GM12878 (cell line): ENCODE results near the gene HEPHL1. TPM values are rescaled to one million over a fixed set of nuclear protein-coding genes. Genes with fewer than 3 reads are reported as not detected.

ENCODE experiments used
- ATAC-seq: fragments of 200-7000 bp; cut with Tn5 transposase; 3 replicates; pipeline ENCODE4 v1.9.1; 2020; ENCODE audit warnings: mild to moderate bottlenecking, moderate library complexity
- BruUV-seq: library from RNA; stranded (reverse); fragments of 400-500 nt; replicated peaks from 2 replicates; lab custom pipeline; 2021; lab: Mats Ljungman, UMichigan
- CTCF ChIA-PET: fragments of 300-600 bp; sonication (Branson Sonifier 250); formaldehyde crosslinking; extraction: SDS; loops from one replicate; lab custom pipeline; 2021; ENCODE audit warnings: inconsistent platforms; lab: Yijun Ruan, JAX
- POLR2A ChIA-PET: fragments of 350-600 bp; formaldehyde crosslinking; extraction: SDS; loops from one replicate; lab custom pipeline; 2021; ENCODE audit warnings: inconsistent platforms; lab: Charles Lee
- RAD21 ChIA-PET: fragments of 300-600 bp; sonication (Branson Sonifier 250); formaldehyde crosslinking; loops from one replicate; lab custom pipeline; 2023; ENCODE audit warnings: antibody characterized with exemption; ENCODE audit not compliant: unreplicated experiment; lab: Charles Lee
- SMC1A ChIA-PET: fragments of 300-600 bp; sonication (Branson Sonifier 250); formaldehyde crosslinking; loops from one replicate; lab custom pipeline; 2023; ENCODE audit not compliant: unreplicated experiment, uncharacterized antibody; lab: Charles Lee
- DNase-seq: peaks from one replicate; pipeline ENCODE4 v3.0.0-alpha.2; 2011; ENCODE audit warnings: low read depth, low spot score
- FAIRE-seq: peaks from 3 replicates; lab custom pipeline; 2011; peaks lifted over from hg19 to GRCh38; lab: Jason Lieb, UNC
- H2AFZ ChIP-seq: 2 replicates; pipeline ENCODE4 v1.6.0; 2011; ENCODE audit warnings: low read depth, low read length, control low read depth; ENCODE audit not compliant: control insufficient read depth
- H3K27ac ChIP-seq: 2 replicates; pipeline ENCODE4 v1.5.1; 2011; ENCODE audit warnings: control low read depth; ENCODE audit not compliant: control insufficient read depth, insufficient read depth
- H3K27me3 ChIP-seq, 2 experiments: replicated peaks in 1 of 2; 2 replicates each; pipeline versions ENCODE4 v1.6.0 to v1.6.1; 2011; ENCODE audit warnings: low read length in 1 of 2; ENCODE audit not compliant: control insufficient read depth in 2 of 2, insufficient read depth in 2 of 2
- H3K36me3 ChIP-seq, 2 experiments: 2 replicates each; pipeline ENCODE4 v1.5.1; 2011; ENCODE audit warnings: low read length in 1 of 2; ENCODE audit not compliant: control insufficient read depth in 2 of 2, insufficient read depth in 2 of 2
- H3K4me1 ChIP-seq: 2 replicates; pipeline ENCODE4 v1.6.1; 2011; ENCODE audit warnings: mild to moderate bottlenecking, low read length, moderate library complexity, mixed read lengths; ENCODE audit not compliant: control insufficient read depth, insufficient read depth
- H3K4me2 ChIP-seq: 2 replicates; pipeline ENCODE4 v1.6.0; 2011; ENCODE audit warnings: control low read depth; ENCODE audit not compliant: control insufficient read depth, insufficient read depth
- H3K4me3 ChIP-seq: fragments of 200-600 bp; sonication (generic); 2 replicates; pipeline ENCODE4 v1.5.1; 2016
- H3K79me2 ChIP-seq: 2 replicates; pipeline ENCODE4 v1.6.0; 2011; ENCODE audit warnings: low read length; ENCODE audit not compliant: control insufficient read depth, insufficient read depth
- H3K9ac ChIP-seq: 2 replicates; pipeline ENCODE4 v1.8.0; 2011; ENCODE audit warnings: low read length, control low read depth, mixed read lengths; ENCODE audit not compliant: control insufficient read depth, insufficient read depth
- H3K9me3 ChIP-seq: replicated peaks from 3 replicates; pipeline ENCODE4 v1.5.1; 2011; ENCODE audit warnings: mild to moderate bottlenecking, low read length; ENCODE audit not compliant: control insufficient read depth, insufficient read depth
- H4K20me1 ChIP-seq: 2 replicates; pipeline ENCODE4 v1.6.0; 2011; ENCODE audit not compliant: control insufficient read depth, insufficient read depth
- BHLHE40 ChIP-seq, 2 experiments: fragments of 450-650 bp in 1 of 2; IDR thresholded peaks; 2 replicates each; pipeline ENCODE4 v1.6.1; 2011 to 2017; ENCODE audit warnings: low read depth in 2 of 2, borderline replicate concordance in 1 of 2, improper control_type of control experiment in 1 of 2, low read length in 1 of 2, mild to moderate bottlenecking in 1 of 2
- CEBPB ChIP-seq, 2 experiments: fragments of 150-350 bp in 1 of 2; IDR thresholded peaks; 2 replicates each; pipeline ENCODE4 v1.6.1; 2012 to 2014; ENCODE audit warnings: low read depth in 2 of 2, low read length in 2 of 2, borderline replicate concordance in 1 of 2, inconsistent platforms in 1 of 2
- CHD2 ChIP-seq: IDR thresholded peaks from 2 replicates; pipeline ENCODE4 v1.6.1; 2011; ENCODE audit warnings: low read depth, low read length, improper control_type of control experiment, borderline replicate concordance
- E4F1 ChIP-seq: fragments of 450-650 bp; IDR thresholded peaks from 2 replicates; pipeline ENCODE4 v1.6.1; 2018; ENCODE audit warnings: borderline replicate concordance, mild to moderate bottlenecking; ENCODE audit not compliant: partially characterized antibody
- ETV6 ChIP-seq, 2 experiments: fragments of 450-650 bp in 1 of 2; IDR thresholded peaks in 1 of 2; conservative IDR thresholded peaks in 1 of 2; 2 replicates each; pipeline ENCODE4 v1.6.1; 2014; ENCODE audit warnings: antibody characterized with exemption in 1 of 2, borderline replicate concordance in 1 of 2, low read depth in 1 of 2, mild to moderate bottlenecking in 1 of 2, moderate library complexity in 1 of 2
- MEF2A ChIP-seq: IDR thresholded peaks from 2 replicates; pipeline ENCODE4 v1.6.1; 2011; ENCODE audit warnings: low read depth, mild to moderate bottlenecking, low read length, moderate library complexity; ENCODE audit not compliant: insufficient read depth
- MTA2 ChIP-seq: fragments of 450-650 bp; IDR thresholded peaks from 2 replicates; pipeline ENCODE4 v1.6.1; 2016; ENCODE audit warnings: low read depth, mild to moderate bottlenecking, moderate library complexity
- NFIC ChIP-seq: IDR thresholded peaks from 2 replicates; pipeline ENCODE4 v1.6.1; 2012; ENCODE audit warnings: low read depth, mild to moderate bottlenecking, inconsistent platforms, low read length, moderate library complexity
- NFYB ChIP-seq: IDR thresholded peaks from 2 replicates; pipeline ENCODE4 v1.6.1; 2011; ENCODE audit warnings: low read depth, mild to moderate bottlenecking, low read length, improper control_type of control experiment, moderate library complexity; ENCODE audit not compliant: insufficient read depth
- SP1 ChIP-seq: IDR thresholded peaks from one replicate; pipeline ENCODE4 v1.6.1; 2011; ENCODE audit warnings: low read depth, low read length
- TCF7 ChIP-seq: IDR thresholded peaks from 2 replicates; pipeline ENCODE4 v1.6.1; 2014; ENCODE audit warnings: antibody characterized with exemption, borderline replicate concordance
- USF2 ChIP-seq: IDR thresholded peaks from 2 replicates; pipeline ENCODE4 v1.6.1; 2011; ENCODE audit warnings: low read depth, low read length, improper control_type of control experiment, borderline replicate concordance
- ZBED1 ChIP-seq: IDR thresholded peaks from 2 replicates; pipeline ENCODE4 v1.6.1; 2016; ENCODE audit warnings: borderline replicate concordance
- ZBTB11 ChIP-seq: fragments of 450-650 bp; formaldehyde crosslinking; IDR thresholded peaks from 2 replicates; pipeline ENCODE4 v1.5.0; 2022; ENCODE audit warnings: mild to moderate bottlenecking, missing genetic modification characterization
- ZNF217 ChIP-seq: fragments of 450-650 bp; IDR thresholded peaks from 2 replicates; pipeline ENCODE4 v1.6.1; 2017; ENCODE audit warnings: antibody characterized with exemption, mild to moderate bottlenecking
- ZNF622 ChIP-seq: fragments of 450-650 bp; IDR thresholded peaks from 2 replicates; pipeline ENCODE4 v1.6.1; 2017; ENCODE audit warnings: mild to moderate bottlenecking, inconsistent platforms
- ZZZ3 ChIP-seq: IDR thresholded peaks from 2 replicates; pipeline ENCODE4 v1.6.1; 2011; ENCODE audit warnings: low read depth; ENCODE audit not compliant: control insufficient read depth, insufficient read length
- WGBS: methylation state at CpG from one replicate; pipeline ENCODE4 v1.1.6; 2016; ENCODE audit warnings: low lambda C conversion rate; ENCODE audit not compliant: insufficient replicate concordance, insufficient coverage; ENCODE audit errors: missing lambda C conversion rate; 5-methylcytosine and 5-hydroxymethylcytosine counted together
- in situ Hi-C: fragments of 300-500 bp; cut with MboI; formaldehyde crosslinking; loops from 9 replicates; pipeline ENCODE4 v1.14.3; 2018; ENCODE audit warnings: mixed read lengths
- intact Hi-C: fragments of 100-400 bp; cut with micrococcal nuclease; formaldehyde crosslinking; loops from one replicate; pipeline ENCODE4 v1.14.2; 2022; ENCODE audit not compliant: unreplicated experiment
- polyA plus RNA-seq, 11 experiments: library from polyadenylated mRNA; depleted of rRNA in 4 of 11; unstranded in 6 of 11; stranded (reverse) in 5 of 11; fragments of >200 nt; fragmentation: Nextera tagmentation in 4 of 11; fragmentation: Illumina TruSeq in 1 of 11; extraction: Ambion mirVana in 4 of 11; extraction: Trizol in 1 of 11; gene quantifications; 1 replicate in 1 of 11; 2 replicates in 10 of 11; pipeline versions ENCODE4 v1.2.1 to v1.2.3, GENCODE V29; 2011 to 2016; ENCODE audit warnings: inconsistent platforms in 2 of 11, missing spikeins in 2 of 11, low read depth in 1 of 11
- total RNA-seq, 4 experiments: library from RNA; depleted of rRNA in 3 of 4; stranded (reverse); fragments of >200 nt in 3 of 4; fragmentation: Illumina TruSeq in 1 of 4; extraction: Trizol in 1 of 4; gene quantifications; 2 replicates each; pipeline versions ENCODE4 v1.2.1 to v1.2.3, GENCODE V29; 2013 to 2021

The HEPHL1 gene
- total and polyA plus RNA-seq, 10 of the 15 experiments (the other 5 are each of a cell fraction or from before 2014, with no cell fraction given), result 0.02 to 0.08 (median 0.05) TPM; not detected in 6

- Histone ChIP-seq H3K27me3 (no peaks in the 10 kb centered on the region), H3K4me3 (no peak overlapping the region), H3K79me2 (no peaks in the 10 kb centered on the region), H4K20me1 (no peaks in the 10 kb centered on the region), H2AFZ (no peak overlapping the region), H3K9ac (no peak overlapping the region), H3K4me2 (no peak overlapping the region), H3K9me3 (no peaks in the 10 kb centered on the region), H3K27ac (no peak overlapping the region), H3K36me3 (no peaks in the 10 kb centered on the region), H3K4me1 (no peaks in the 10 kb centered on the region)
- TF ChIP-seq ZNF217 (no peak), E4F1 (no peak), NFYB (no peak), ZZZ3 (no peak), CHD2 (no peak), ZBTB11 (no peak), MTA2 (no peak), TCF7 (no peak), USF2 (no peak), SP1 (no peak), CEBPB (IDR thresholded peaks at IDR 0.05; ENCODE audit: borderline replicate concordance in 1 of 2, low read depth in 2 of 2, low read length in 2 of 2) (no peak), ZBED1 (no peak), BHLHE40 (IDR thresholded peaks at IDR 0.05; ENCODE audit: borderline replicate concordance in 1 of 2, low read depth in 2 of 2, low read length in 1 of 2) (no peak), MEF2A (no peak), ZNF622 (no peak), NFIC (no peak), ETV6 (conservative IDR thresholded peaks at IDR 0.05 in 1 of 2, IDR thresholded peaks at IDR 0.05 in 1 of 2; ENCODE audit: borderline replicate concordance in 1 of 2, low read depth in 1 of 2) (no peak)
- in situ Hi-C loops, result no loop called here
- intact Hi-C loops, result no loop called here
- no peak for DNase-seq
- ChIA-PET SMC1A (no interaction called here), RAD21 (no interaction called here), POLR2A (no interaction called here), CTCF (no interaction called here)
- no peak for ATAC-seq
- no TSS peak for BruUV-seq
- 0% methylated on average over 3 of the region's 3 CpGs for whole genome bisulfite sequencing
- no peak for FAIRE-seq
Measured at GRCh38 chr11:94043241-94043640, 22.1 kb downstream of the HEPHL1 start.
